ENCODE data around the gene CEP128.

CEP128 gene

GRCh38 chr14:80973931-80974641, 32.5 kb upstream of the CEP128 start (continued):
- TF ChIP-seq PRDM10 (tag by site-specific recombination; IDR thresholded peaks at IDR 0.05), result peak; percentile 91
- no peak for TF ChIP-seq ZNF155 (tag by site-specific recombination; IDR thresholded peaks at IDR 0.05)
- TF ChIP-seq ZNF433 (tag by site-specific recombination; IDR thresholded peaks at IDR 0.05; ENCODE audit: low read depth), result no peak
- no peak for TF ChIP-seq ZNF830 (tag by site-specific recombination; IDR thresholded peaks at IDR 0.05; ENCODE audit: low read depth)
- no peak for TF ChIP-seq ZNF704 (tag by site-specific recombination; IDR thresholded peaks at IDR 0.05)
- no peak for TF ChIP-seq INSM2 (tag by site-specific recombination; IDR thresholded peaks at IDR 0.05)
- TF ChIP-seq ZNF580 (tag by site-specific recombination; IDR thresholded peaks at IDR 0.05), result no peak; the same call in 1 of the 2 replicates
- no peak for TF ChIP-seq ZNF776 (tag by site-specific recombination; IDR thresholded peaks at IDR 0.05; ENCODE audit: borderline replicate concordance)
- no peak for TF ChIP-seq REST (tag by site-specific recombination; IDR thresholded peaks at IDR 0.05)
- no peak for TF ChIP-seq ZNF174 (tag by site-specific recombination; IDR thresholded peaks at IDR 0.05)
- TF ChIP-seq ZNF23 (tag by site-specific recombination; IDR thresholded peaks at IDR 0.05; ENCODE audit: borderline replicate concordance), result no peak
- no peak for TF ChIP-seq ZEB2 (tag by site-specific recombination; IDR thresholded peaks at IDR 0.05)
- TF ChIP-seq ZNF677 (tag by site-specific recombination; IDR thresholded peaks at IDR 0.05), result no peak
- TF ChIP-seq PRDM6 (tag by site-specific recombination; IDR thresholded peaks at IDR 0.05), result no peak
- TF ChIP-seq ZNF121 (tag by site-specific recombination; IDR thresholded peaks at IDR 0.05), result no peak
- TF ChIP-seq ZNF629 (tag by site-specific recombination; IDR thresholded peaks at IDR 0.05), result 0 out of 2 replicates have a peak, but pooled peaks have one; percentile 32
- TF ChIP-seq HIC1 (tag by site-specific recombination; IDR thresholded peaks at IDR 0.05), result no peak
- no peak for TF ChIP-seq ZNF645 (tag by site-specific recombination; IDR thresholded peaks at IDR 0.05)
- no peak for TF ChIP-seq ZNF26 (tag by site-specific recombination; IDR thresholded peaks at IDR 0.05)
- TF ChIP-seq ZBTB7A (tag by site-specific recombination; IDR thresholded peaks at IDR 0.05; ENCODE audit: low read depth), result no peak

All from HEK293 (cell line).